Measurements from ENCODE around the gene VSIR. TPM values are rescaled to one million over a fixed set of nuclear protein-coding genes. Genes with fewer than 3 reads are reported as not detected.

The VSIR gene
- total RNA-seq (2022; extraction: Qiagen RNA extraction): 22.2 to 38.1 TPM (median 35.9 TPM) in 5 replicates

DNA sequence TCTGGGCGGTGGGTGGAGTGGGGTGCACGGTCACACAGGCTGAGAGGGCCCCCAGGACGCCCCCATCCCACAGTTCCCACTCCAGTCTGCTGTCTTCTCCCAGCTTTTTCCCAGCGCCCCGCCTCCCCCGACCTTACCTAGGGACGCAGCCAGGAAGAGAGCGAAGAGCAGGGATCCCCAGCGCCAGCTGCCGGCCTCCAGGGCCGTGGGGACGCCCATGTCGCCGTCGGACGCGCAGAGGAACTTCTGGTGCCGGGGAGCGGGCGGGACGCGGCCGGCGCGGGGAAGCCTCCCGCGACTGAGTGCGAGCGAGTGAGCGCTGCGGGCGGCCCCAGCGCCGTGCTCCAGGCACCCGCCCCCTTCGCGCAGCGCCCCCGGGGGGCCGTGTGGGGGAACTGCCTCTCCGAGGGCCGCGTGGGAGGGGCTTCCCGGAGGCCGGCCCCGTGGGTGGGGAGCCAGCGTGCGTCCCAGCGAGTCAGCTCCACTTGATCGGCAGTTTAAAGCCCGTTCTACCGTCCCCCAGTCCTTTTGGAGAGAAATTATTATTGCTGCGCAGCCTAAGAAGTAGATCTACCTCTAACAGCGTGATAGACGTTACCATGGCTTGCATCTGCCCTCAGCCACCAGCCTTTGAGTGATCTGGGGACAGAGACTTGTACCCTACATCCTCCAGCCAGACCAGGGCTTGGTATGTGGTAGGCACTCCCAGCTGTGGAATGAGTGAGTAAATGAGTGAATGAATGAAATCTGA is at the start of gene VSIR:
Gene VSIR, minus strand, starts transcription at position 300 of the 751 bp plus-strand sequence. Its CDS starts 81 bp downstream, at position 219.

DNA sequence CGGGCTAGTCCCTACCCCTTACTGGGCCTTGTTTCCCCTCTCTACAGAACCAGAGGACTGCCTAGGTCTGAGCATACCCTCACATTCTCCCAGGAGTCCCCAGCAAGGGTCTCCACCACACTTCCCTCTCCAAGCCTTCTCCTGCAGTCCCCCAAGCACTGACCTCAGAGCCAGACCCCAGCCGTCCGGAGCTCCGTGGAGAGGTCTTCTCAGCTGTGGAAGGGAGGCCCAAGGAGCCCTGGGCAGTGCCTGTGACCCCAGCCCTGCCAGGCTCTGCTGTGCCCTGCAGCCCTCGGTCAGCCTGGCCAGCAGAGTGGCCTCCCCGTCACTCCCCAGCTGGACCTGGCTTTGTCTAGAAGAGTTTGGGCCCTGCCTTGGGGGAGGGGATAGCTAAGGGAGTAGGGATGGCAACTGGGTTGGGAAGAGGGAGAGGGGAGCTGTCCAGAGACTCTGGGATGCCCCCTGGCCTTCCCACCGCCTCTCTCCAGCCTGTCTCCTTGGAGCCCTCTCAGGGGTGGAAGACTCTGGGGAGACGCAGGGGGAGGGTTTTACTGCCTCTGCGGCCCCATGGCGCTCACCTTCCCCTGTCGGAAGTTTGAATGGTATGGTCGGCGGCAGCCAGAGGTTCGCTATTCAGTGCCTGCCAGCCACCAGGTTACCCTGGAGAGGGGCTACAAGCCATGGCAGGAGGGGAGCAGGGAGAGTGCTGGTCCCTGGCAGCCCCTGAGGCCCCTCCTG is 53.7 kb downstream of the VSIR start, which contains the start of gene C10orf105:
Gene C10orf105, minus strand, starts transcription at position 315 of the 738 bp plus-strand sequence. CDS start 3,441 bp downstream, outside the sequence.

Other genes starting within 250 kb of the VSIR start
- 0.02 TPM in 2 of 5 replicates, not detected in the others for gene C10orf105, start 53.7 kb downstream of the VSIR start, total RNA-seq (2022; extraction: Qiagen RNA extraction)
- gene PSAP, start 77.7 kb upstream of the VSIR start, total RNA-seq (2022; extraction: Qiagen RNA extraction): 736 to 885 TPM (median 809 TPM) in 5 replicates
- gene CHST3, start 190.9 kb upstream of the VSIR start, total RNA-seq (2022; extraction: Qiagen RNA extraction): 50.5 to 76.3 TPM (median 69.3 TPM) in 5 replicates